LNCAP (cell line): ENCODE data around the gene MAGEA11.

Source experiments
- CTCF ChIP-seq: fragments of 450-650 bp; IDR thresholded peaks from 2 replicates; pipeline ENCODE4 v1.5.1; 2017; ENCODE audit warnings: mild to moderate bottlenecking

MAGEA11 gene

GRCh38 chrX:149759824-149760223 lies 48.0 kb downstream of the MAGEA11 start:
- TF ChIP-seq CTCF: no peak

DNA sequence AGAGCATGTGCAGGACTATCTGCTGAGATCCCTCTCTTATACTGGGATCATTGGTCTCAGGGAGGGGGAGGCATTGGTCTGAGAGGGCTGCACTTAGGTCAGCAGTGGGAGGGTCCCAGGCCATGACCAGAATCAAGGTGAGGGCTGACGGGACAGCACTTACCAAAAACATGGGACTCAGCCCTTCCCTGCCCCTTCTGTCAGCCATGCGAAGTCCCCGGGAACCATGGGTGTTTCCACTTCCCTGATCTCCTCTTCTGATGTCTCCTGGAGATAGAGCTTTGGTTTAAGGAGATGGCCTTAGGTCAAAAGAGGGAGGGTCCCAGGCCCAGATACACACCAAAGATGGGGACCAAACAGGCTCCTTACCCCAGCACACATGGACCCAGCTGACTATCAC lies 49.1 kb downstream of the MAGEA11 start:
- TF ChIP-seq CTCF: no peak

- no peak for TF ChIP-seq CTCF
Observed at GRCh38 chrX:149762696-149763614, 51.1 kb downstream of the MAGEA11 start.
